Right hindlimb (tissue), 1 donor: ENCODE results near the gene WDR83.
"Not testable (repeated sequence)": the region's sequence is repeated elsewhere in the genome, so short reads cannot be mapped to it uniquely, and the experiment has no call there.

Experiments
- DNase-seq: peaks from one replicate; pipeline ENCODE4 v3.0.0-alpha.2; 2018

WDR83 gene, protein sequence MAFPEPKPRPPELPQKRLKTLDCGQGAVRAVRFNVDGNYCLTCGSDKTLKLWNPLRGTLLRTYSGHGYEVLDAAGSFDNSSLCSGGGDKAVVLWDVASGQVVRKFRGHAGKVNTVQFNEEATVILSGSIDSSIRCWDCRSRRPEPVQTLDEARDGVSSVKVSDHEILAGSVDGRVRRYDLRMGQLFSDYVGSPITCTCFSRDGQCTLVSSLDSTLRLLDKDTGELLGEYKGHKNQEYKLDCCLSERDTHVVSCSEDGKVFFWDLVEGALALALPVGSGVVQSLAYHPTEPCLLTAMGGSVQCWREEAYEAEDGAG

DNA sequence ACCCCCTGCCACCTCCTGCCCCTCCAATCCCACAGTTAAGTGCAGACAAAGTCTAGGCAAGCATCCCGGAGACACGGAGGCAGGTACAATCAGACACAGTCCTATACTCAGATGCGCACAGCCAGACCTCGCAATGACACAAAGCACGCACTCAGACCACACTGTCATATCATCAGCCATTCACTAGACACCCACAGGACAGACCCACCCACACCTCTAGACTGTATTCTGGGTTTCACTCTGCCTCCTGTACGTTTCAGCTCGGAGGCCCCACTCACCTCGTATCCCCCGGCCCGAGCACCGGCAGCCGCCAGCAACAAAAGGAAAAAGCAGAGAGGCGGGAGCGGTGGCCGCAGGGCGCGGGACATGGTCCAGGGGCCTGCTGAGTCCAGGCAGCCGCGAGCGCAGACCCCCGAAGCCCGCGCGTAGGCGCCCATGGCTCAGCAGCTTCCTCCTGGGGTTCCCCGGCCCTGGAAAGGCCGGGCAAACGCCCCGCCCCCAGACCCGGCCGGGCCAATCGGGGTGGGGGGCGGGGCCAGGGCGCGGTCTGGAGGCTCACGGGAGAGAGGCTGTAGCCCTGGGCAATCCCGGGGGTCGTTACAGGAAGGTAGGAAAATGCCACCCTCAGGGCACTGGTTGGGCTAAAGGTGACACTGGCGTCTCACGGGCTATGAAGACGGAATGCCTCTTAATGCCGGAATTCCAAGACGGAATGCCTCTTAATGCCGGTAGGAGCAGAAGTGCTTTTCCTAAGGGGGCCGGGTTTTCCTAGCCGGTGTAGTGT, at the start of gene WDR83, which contains the start of gene MAN2B1:
Gene WDR83 (plus strand): TSS at position 543 of the 784 bp plus-strand sequence. CDS start 2,984 bp downstream, outside the sequence.
Gene MAN2B1 (minus strand): TSS at position 478 of the 784 bp plus-strand sequence. CDS start 41 bp downstream, at position 437.
- peak; percentile 84 for DNase-seq

GRCh38 chr19:12617646-12618045, 49.0 kb upstream of the WDR83 start:
- DNase-seq: no peak

GRCh38 chr19:12621253-12622024, 45.2 kb upstream of the WDR83 start:
- not testable (repeated sequence) for DNase-seq

- no peak for DNase-seq
These were observed 43.1 kb upstream of the WDR83 start for GRCh38 chr19:12623361-12624031.

DNA sequence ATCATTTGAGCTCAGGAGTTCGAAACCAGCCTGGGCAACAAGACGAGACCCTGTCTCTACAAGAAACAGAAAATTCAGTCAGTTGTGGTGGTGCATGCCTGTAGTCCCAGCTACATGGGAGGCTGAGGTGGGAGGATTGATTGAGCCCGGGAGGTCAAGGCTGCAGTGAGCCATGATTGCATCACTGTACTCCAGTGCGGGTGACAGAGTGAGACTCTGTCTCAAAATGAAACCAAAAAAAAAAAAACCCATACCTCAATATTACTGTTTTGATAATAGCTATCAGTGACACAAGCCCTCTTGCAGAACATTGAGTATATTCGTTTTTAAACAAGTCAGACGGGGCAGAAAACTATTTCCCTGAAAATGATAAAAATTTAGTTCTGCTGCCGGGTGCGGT, 39.6 kb upstream of the WDR83 start:
- DNase-seq: no peak

DNA sequence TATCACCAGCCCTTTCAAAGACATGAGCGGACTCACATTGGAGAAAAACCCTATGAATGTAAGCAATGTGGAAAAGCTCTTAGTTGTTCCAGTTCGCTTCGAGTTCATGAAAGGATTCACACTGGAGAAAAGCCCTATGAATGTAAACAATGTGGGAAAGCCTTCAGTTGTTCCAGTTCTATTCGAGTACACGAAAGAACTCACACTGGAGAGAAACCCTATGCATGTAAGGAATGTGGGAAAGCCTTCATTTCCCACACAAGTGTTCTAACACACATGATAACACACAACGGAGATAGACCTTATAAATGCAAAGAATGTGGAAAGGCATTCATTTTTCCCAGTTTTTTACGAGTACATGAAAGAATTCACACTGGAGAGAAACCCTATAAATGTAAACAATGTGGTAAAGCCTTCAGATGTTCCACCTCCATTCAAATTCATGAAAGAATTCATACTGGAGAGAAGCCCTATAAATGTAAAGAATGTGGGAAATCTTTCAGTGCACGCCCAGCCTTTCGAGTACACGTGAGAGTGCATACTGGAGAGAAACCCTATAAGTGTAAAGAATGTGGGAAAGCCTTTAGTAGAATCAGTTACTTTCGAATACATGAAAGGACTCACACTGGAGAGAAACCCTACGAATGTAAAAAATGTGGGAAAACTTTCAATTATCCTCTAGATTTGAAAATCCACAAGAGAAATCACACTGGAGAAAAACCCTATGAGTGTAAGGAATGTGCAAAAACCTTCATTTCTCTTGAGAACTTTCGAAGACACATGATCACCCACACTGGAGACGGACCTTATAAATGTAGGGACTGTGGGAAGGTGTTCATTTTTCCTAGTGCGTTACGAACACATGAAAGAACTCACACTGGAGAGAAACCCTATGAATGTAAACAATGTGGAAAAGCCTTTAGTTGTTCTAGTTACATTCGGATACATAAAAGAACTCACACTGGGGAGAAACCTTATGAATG, 38.3 kb upstream of the WDR83 start:
- DNase-seq: no peak

GRCh38 chr19:12629215-12629614, 37.4 kb upstream of the WDR83 start:
- DNase-seq: no peak

- DNase-seq: no peak
These were observed 30.0 kb upstream of the WDR83 start for GRCh38 chr19:12636631-12637030.

DNA sequence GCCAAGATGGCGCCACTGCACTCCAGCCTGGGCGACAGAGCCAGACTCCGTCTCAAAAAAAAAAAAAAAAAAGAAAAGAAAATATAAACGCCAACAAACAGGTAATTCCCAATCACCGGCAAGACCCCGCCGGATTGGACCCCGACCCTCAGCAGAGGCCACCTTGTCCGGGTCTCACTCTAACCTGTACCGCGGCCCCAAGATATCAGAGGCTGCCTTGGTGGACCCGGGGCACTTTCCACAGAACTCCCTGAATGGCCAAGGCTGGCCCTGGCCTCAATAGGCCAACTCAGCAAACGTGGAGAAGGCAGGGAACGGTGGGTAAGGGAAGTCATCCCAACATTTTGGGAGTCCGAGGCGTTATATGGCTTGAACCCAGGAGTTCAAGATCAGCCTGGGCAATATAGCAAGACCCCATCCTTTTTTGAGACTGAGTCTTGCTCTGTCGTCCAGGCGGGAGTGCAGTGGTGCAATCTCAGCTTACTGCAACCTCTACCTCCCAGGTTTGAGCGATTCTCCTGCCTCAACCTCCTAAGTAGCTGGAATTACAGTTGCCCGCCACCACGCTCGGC, 27.9 kb upstream of the WDR83 start:
- DNase-seq: no peak

DNA sequence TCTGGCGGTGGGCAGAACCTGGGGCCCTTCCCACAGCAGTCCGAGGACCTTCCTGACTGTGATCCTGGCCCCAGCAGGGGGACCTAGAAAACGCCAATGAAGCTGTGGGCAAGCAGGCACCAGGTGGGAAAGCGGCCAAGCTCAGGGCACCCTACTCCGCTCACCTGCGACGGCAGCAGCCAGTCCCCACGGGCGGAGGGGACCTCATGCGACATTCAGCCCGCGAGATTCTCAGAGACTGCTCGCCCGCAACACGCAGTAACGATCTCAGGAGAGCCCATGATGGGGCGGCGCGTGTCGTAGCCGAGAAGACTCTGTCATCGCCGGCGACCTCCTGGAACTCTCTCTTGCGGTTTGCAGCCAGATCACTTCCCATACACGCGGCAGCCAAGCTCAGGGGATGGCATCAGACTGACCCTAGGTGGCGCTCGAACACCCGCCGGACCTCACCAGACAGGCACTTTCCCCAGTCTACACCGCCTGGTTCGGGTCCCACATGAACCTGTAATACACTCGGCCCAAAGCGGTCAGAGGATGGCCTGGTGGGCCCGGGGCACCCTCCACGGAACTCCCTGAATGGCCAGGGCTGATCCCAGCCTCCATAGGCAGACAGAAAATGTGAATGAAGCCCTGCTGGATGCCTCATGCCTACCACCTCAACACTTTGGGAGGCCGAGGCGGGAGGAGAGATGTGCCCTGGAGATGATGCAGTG, 26.6 kb upstream of the WDR83 start:
- peak; percentile 83 for DNase-seq

- DNase-seq: no peak
These were observed 25.2 kb upstream of the WDR83 start for GRCh38 chr19:12641456-12641855.

GRCh38 chr19:12642506-12642905, 24.1 kb upstream of the WDR83 start:
- DNase-seq: no peak

GRCh38 chr19:12643716-12644115, 22.9 kb upstream of the WDR83 start:
- DNase-seq: not testable (repeated sequence)

DNA sequence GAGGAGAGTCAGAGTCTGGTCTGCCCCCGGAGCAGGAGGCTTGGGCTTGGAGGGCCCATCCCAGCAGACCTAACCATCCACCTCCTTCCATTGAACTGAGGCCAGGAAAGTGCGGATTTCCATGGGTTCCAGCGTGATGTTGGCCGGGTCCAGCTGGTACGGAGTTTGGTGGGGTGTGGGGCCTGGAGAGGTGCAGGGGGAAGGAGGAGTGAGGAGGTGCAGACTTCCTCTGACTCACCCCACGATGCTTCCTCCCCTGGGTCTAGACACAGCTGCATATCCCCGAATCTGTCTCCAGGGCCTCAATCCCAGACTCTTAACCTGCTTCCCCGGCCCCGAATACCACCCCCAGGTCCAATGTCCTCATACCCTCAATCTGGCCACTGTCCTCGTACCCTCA, 20.1 kb upstream of the WDR83 start:
- DNase-seq: no peak

- no peak for DNase-seq
These were observed 19.6 kb upstream of the WDR83 start for GRCh38 chr19:12647047-12647446.

- peak; percentile 33 for DNase-seq
These were observed 19.0 kb upstream of the WDR83 start for GRCh38 chr19:12647490-12648071.

GRCh38 chr19:12648088-12648487, 18.5 kb upstream of the WDR83 start:
- no peak for DNase-seq

- DNase-seq: no peak
These were observed 16.7 kb upstream of the WDR83 start for GRCh38 chr19:12649941-12650340.

- no peak for DNase-seq
These were observed 14.4 kb upstream of the WDR83 start for GRCh38 chr19:12652219-12652618.

GRCh38 chr19:12655546-12655945, 11.1 kb upstream of the WDR83 start:
- DNase-seq: no peak
